Esophagus (tissue), 2 donors: ENCODE data around the gene UBR3. TPM values are rescaled to one million over a fixed set of nuclear protein-coding genes. Genes with fewer than 3 reads are reported as not detected.
A peak's percentile ranks its signal among the peaks of the same experiment; 100 is the strongest.

Source experiments
- H3K27ac ChIP-seq, 2 donors: one replicate each; pipeline ENCODE4 v1.5.1; 2013; ENCODE audit warnings: low read depth in 2 of 2, mild to moderate bottlenecking in 2 of 2, inconsistent platforms in 1 of 2, low read length in 1 of 2, moderate library complexity in 1 of 2
- H3K27me3 ChIP-seq, 2 donors: one replicate each; pipeline ENCODE4 v1.6.1; 2013; ENCODE audit warnings: low read length in 2 of 2, control low read depth in 1 of 2, mild to moderate bottlenecking in 1 of 2; ENCODE audit not compliant: insufficient read depth in 2 of 2, control insufficient read depth in 1 of 2
- H3K36me3 ChIP-seq, 2 donors: one replicate each; pipeline ENCODE4 v1.6.1; 2013; ENCODE audit warnings: low read length in 1 of 2; ENCODE audit not compliant: control insufficient read depth in 2 of 2, insufficient read depth in 2 of 2
- H3K4me1 ChIP-seq, 2 donors: one replicate each; pipeline ENCODE4 v1.6.1; 2013; ENCODE audit warnings: low read length in 1 of 2; ENCODE audit not compliant: control insufficient read depth in 2 of 2, insufficient read depth in 2 of 2
- H3K4me3 ChIP-seq, 2 donors: one replicate each; pipeline ENCODE4 v1.5.1; 2013; ENCODE audit warnings: low read length in 2 of 2, mild to moderate bottlenecking in 2 of 2, low read depth in 1 of 2, moderate library complexity in 1 of 2
- H3K9me3 ChIP-seq, 2 donors: one replicate each; pipeline ENCODE4 v1.6.1; 2013; ENCODE audit warnings: mild to moderate bottlenecking in 2 of 2, low read depth in 1 of 2, low read length in 1 of 2, moderate library complexity in 1 of 2; ENCODE audit not compliant: control insufficient read depth in 2 of 2, insufficient read depth in 1 of 2
- WGBS, 2 donors: extraction: QIAGEN DNeasy Blood & Tissue Kit; methylation state at CpG; one replicate each; pipeline ENCODE4 v1.1.7; 2013; 5-methylcytosine and 5-hydroxymethylcytosine counted together
- polyA plus RNA-seq, 2 donors: library from polyadenylated mRNA; stranded (reverse); fragments of 200-250 nt; gene quantifications; one replicate each; pipeline ENCODE4 v1.2.3, GENCODE V29; 2013
- donor health status: healthy with polysubstance abuse.
- donor health status: Bipolar disorder and iron deficiency.

Gene UBR3
- polyA plus RNA-seq, 2 donors = 9.8 TPM

DNA sequence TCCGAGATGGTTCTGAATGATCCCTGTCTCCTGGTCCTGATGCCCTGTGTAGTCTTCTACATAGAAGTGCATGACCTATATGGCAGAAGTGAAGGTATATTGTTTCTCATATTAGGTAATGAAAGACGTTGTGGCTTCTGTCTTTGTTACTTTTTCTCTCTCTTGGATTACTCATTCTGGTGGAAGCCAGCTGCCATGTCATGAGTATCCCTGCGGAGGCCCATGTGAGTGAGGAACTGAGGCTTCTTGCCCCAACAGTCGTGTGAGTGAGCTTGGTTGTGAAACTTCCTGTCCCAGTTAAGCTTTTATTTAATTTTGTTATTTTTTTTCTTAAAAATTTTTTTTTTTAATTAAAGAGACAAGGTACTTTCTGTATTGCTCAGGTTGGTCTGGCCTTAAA is 134.7 kb downstream of the UBR3 start:
- no peak overlapping the region for H3K4me3 ChIP-seq
- H3K4me1 ChIP-seq = no peaks in the 10 kb centered on the region
- no peaks in the 10 kb centered on the region for H3K27me3 ChIP-seq
- H3K27ac ChIP-seq = peak overlapping the region in 1 of 2 donors; percentile 4
- peaks cover 2 to 5% of the 10 kb centered on the region in 2 donors for H3K36me3 ChIP-seq
- no peaks in the 10 kb centered on the region for H3K9me3 ChIP-seq
- WGBS, 2 donors = 75 to 80% methylated on average over 4 of the region's 4 CpGs

DNA sequence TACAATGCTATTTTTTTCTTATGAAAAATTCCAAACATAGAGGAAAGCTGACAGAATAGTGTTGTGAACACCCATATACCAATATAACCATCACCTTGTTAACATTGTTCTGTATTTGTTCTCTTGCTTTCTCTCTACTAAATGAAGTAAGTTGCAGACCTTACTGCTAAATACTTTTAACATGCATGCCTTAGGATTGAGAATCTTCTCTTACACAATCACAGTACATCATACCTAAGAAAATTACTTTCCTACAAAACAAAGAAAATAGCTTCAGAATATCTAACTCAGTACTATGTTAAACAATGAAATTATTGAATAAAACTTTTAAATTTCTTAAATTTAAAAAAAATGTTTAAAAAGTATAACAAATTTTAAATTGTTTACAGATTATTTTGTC is 136.5 kb downstream of the UBR3 start:
- no peaks in the 10 kb centered on the region for H3K27me3 ChIP-seq
- H3K27ac ChIP-seq = no peak overlapping the region

GRCh38 chr2:169964740-169965139 is 137.5 kb downstream of the UBR3 start:
- no peaks in the 10 kb centered on the region for H3K4me1 ChIP-seq
- 58 to 74% methylated on average over 2 of the region's 2 CpGs for WGBS, 2 donors
- H3K27me3 ChIP-seq = no peaks in the 10 kb centered on the region
- H3K4me3 ChIP-seq = no peak overlapping the region
- peaks cover 2% of the 10 kb centered on the region in 2 donors for H3K36me3 ChIP-seq
- no peak overlapping the region for H3K27ac ChIP-seq
- H3K9me3 ChIP-seq = no peaks in the 10 kb centered on the region

More for the DNA sequence above, 136.5 kb downstream of the UBR3 start:
- Histone ChIP-seq H3K4me3 (no peak overlapping the region), H3K4me1 (no peaks in the 10 kb centered on the region), H3K36me3 (peaks cover 2 to 5% of the 10 kb centered on the region in 2 donors), H3K9me3 (no peaks in the 10 kb centered on the region)

- H3K9me3 ChIP-seq = no peaks in the 10 kb centered on the region
- no peaks in the 10 kb centered on the region for H3K27me3 ChIP-seq
- no peak overlapping the region for H3K4me3 ChIP-seq
- H3K27ac ChIP-seq = no peak overlapping the region
- 96 to 99% methylated on average over 2 of the region's 2 CpGs for whole genome bisulfite sequencing, 2 donors
- peaks cover 2% of the 10 kb centered on the region in 2 donors for H3K36me3 ChIP-seq
- H3K4me1 ChIP-seq = no peaks in the 10 kb centered on the region
Measured at GRCh38 chr2:169965495-169965894, 138.2 kb downstream of the UBR3 start.

GRCh38 chr2:169966454-169966853 is 139.2 kb downstream of the UBR3 start:
- H3K27me3 ChIP-seq = no peaks in the 10 kb centered on the region
- H3K36me3 ChIP-seq = peaks cover 2% of the 10 kb centered on the region in 2 donors
- H3K27ac ChIP-seq = no peak overlapping the region
- no peaks in the 10 kb centered on the region for H3K4me1 ChIP-seq
- H3K9me3 ChIP-seq = no peaks in the 10 kb centered on the region
- 65 to 68% methylated on average over 4 of the region's 4 CpGs for WGBS, 2 donors
- H3K4me3 ChIP-seq = no peak overlapping the region

DNA sequence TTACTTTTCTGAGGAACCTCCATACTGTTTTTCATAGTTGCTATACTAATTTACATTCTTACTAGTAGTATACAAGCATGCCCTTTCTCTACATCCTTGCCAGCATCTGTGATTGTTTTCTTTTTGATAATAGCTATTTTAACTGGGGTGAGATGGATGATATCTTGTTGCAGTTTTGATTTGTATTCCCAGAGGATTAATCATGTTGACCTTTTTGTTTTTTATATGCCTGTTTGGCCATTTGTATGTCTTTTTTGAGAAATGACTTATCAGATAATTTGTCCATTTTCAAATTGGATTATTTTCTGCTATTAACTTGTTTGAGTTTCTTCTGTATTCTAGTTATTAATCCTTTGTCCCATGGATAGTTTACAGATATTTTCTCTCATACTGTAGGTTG is 141.5 kb downstream of the UBR3 start:
- H3K4me1 ChIP-seq = no peaks in the 10 kb centered on the region
- H3K4me3 ChIP-seq = no peak overlapping the region
- H3K36me3 ChIP-seq = no peaks in the 10 kb centered on the region
- no peaks in the 10 kb centered on the region for H3K9me3 ChIP-seq
- H3K27ac ChIP-seq = no peak overlapping the region
- no peaks in the 10 kb centered on the region for H3K27me3 ChIP-seq

DNA sequence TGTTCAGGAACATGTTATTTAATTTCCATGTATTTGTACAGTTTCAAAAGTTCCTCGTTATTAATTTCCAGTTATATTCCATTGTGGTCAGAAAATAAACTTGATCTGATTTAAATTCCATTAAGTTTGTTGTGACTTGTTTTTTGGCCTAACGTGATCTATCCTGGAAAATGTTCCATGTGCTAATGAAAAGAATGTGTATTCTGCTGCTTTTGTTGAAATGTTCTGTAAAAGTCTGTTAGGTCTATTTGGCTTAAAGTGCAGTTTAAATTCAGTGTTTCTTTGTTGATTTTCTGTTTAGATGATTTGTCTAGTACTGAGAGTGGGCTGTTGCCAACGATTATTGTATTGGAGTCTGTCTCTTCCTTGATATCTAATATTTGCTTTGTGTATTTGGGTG is 148.0 kb downstream of the UBR3 start:
- H3K4me3 ChIP-seq = no peak overlapping the region
- no peaks in the 10 kb centered on the region for H3K27me3 ChIP-seq

DNA sequence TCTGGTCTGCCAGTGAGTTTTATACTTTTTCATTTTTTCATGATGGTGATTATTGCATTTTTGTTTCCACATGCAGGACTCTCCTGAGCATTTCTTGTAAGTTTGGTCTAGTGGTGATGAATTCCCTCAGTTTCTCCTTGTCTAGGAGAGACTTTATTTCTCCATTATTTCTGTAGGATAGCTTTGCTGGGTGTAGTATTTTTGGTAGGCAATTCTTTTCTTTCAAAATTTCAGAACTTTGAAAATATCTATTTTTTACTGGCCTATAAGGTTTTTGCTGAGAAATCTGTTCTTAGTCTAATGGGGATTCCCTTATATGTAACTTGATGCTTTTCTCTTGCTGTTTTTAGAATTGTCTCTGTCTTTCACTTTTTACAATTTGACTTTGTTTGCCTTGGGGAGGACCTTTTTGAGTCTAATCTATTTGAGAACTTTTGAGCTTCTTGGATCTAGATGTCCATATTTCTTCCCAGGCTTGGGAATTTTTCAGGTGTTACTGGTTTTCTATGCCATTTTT is 149.1 kb downstream of the UBR3 start:
- H3K27ac ChIP-seq = no peak overlapping the region
- no peaks in the 10 kb centered on the region for H3K36me3 ChIP-seq
- no peak overlapping the region for H3K4me3 ChIP-seq
- no peaks in the 10 kb centered on the region for H3K4me1 ChIP-seq
- peaks cover 0 to 3% of the 10 kb centered on the region in 2 donors for H3K9me3 ChIP-seq
- no peaks in the 10 kb centered on the region for H3K27me3 ChIP-seq

More for the DNA sequence above, 148.0 kb downstream of the UBR3 start:
- no peaks in the 10 kb centered on the region for H3K4me1 ChIP-seq
- WGBS, 2 donors = 80 to 85% methylated on average over 3 of the region's 3 CpGs
- no peaks in the 10 kb centered on the region for H3K36me3 ChIP-seq
- H3K9me3 ChIP-seq = peaks cover 0 to 3% of the 10 kb centered on the region in 2 donors
- H3K27ac ChIP-seq = no peak overlapping the region

DNA sequence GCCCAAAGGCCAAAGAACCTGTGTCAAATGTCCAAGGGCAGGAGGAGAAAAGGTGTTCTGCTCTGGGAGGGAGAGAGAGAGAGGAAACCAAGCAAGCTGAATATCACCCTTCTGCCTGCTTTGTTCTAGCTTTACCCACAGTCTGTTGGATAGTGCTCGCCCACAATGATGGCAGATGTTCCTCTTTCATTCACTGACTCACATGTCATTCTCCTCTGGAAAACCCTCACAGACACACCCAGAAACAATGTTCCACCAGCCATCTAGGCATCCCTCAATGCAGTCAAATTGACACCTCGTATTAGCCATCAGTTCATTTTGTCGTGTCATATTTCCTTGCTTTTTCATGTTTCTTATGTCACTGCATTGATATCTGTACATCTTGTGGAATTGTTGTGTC is 150.3 kb downstream of the UBR3 start:
- WGBS, 2 donors = 92 to 98% methylated on average over 3 of the region's 3 CpGs
- Histone ChIP-seq H3K4me1 (no peaks in the 10 kb centered on the region), H3K9me3 (peaks cover 0 to 3% of the 10 kb centered on the region in 2 donors), H3K36me3 (no peaks in the 10 kb centered on the region), H3K27me3 (no peaks in the 10 kb centered on the region), H3K4me3 (no peak overlapping the region), H3K27ac (no peak overlapping the region)

DNA sequence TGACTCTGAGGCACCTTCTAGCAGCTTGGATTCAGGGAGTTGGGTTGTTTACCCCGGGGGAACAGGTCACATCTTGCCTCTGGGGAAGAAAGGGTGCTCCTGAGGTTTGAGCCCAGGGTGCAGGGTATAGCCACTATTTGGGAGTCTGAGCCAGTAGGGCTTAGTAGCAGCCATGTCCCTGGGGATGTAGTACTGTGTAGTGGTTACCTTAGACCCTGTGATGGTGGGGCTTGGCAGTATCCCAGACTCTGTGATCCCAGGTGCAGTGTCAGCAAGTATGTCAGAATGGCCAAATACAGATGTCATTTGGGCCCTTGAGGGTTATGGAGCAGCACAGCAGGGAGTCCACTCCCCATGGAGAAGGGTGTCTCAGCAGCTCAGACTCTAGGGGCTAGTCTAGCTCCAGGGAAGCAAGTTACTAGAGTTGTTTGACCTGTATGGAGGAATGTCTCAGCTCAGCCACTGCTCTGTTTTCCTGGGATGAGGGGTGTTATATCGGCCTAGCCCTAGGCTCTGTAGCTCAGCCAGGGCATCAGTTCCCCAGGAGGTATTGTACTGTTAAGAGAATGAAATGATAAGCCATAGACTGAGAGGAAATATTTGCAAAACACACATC is 151.3 kb downstream of the UBR3 start:
- Histone ChIP-seq H3K9me3 (peaks cover 0 to 3% of the 10 kb centered on the region in 2 donors), H3K36me3 (no peaks in the 10 kb centered on the region), H3K4me1 (no peaks in the 10 kb centered on the region), H3K27me3 (no peaks in the 10 kb centered on the region), H3K4me3 (no peak overlapping the region), H3K27ac (no peak overlapping the region)
- WGBS, 2 donors = 94% methylated on average over 2 of the region's 2 CpGs
